SH-SY5Y (cell line): ENCODE results near the gene C18orf63.

Experiments used
- GATA2 ChIP-seq: IDR thresholded peaks from 2 replicates; pipeline ENCODE4 v1.6.1; 2011; ENCODE audit warnings: mild to moderate bottlenecking, low read depth, low read length
- GATA3 ChIP-seq: IDR thresholded peaks from 2 replicates; pipeline ENCODE4 v1.6.1; 2011; ENCODE audit warnings: low read depth, mild to moderate bottlenecking, low read length, moderate library complexity

- TF ChIP-seq GATA2 (no peak), GATA3 (no peak)
These were observed 33.5 kb upstream of the C18orf63 start for GRCh38 chr18:74281980-74282754.
